Peyer's patch (tissue), 4 donors: Measurements from ENCODE around the gene NOS1AP. TPM values are rescaled to one million over a fixed set of nuclear protein-coding genes. Genes with fewer than 3 reads are reported as not detected.

Source experiments
- DNase-seq, 3 donors: peaks; one replicate each; pipeline ENCODE4 v3.0.0-alpha.2; 2017 to 2019
- H3K27ac ChIP-seq, 4 donors: fragments of 200-600 bp; sonication (generic); one replicate each; pipeline ENCODE4 v1.5.1; 2016 to 2019
- H3K27me3 ChIP-seq, 2 donors: fragments of 200-600 bp; sonication (generic); one replicate each; pipeline ENCODE4 v1.5.1; 2019
- H3K36me3 ChIP-seq, 3 donors: fragments of 200-600 bp; sonication (generic); one replicate each; pipeline ENCODE4 v1.5.1; 2016 to 2019
- H3K4me1 ChIP-seq, 4 donors: fragments of 200-600 bp; sonication (generic); one replicate each; pipeline ENCODE4 v1.5.1; 2016 to 2019
- H3K4me3 ChIP-seq, 4 donors: fragments of 200-600 bp; sonication (generic); 1 replicate in 3 of 4; 2 replicates in 1 of 4; pipeline ENCODE4 v1.5.1; 2016 to 2019; ENCODE audit warnings: mild to moderate bottlenecking in 1 of 4
- H3K9me3 ChIP-seq, 4 donors: fragments of 200-600 bp; sonication (generic); one replicate each; pipeline ENCODE4 v1.5.1; 2016 to 2019; ENCODE audit warnings: mild to moderate bottlenecking in 1 of 4
- POLR2A ChIP-seq, 2 donors: fragments of 450-650 bp; IDR thresholded peaks; one replicate each; pipeline ENCODE4 v1.5.1; 2017; ENCODE audit warnings: antibody characterized with exemption in 2 of 2, mild to moderate bottlenecking in 2 of 2, moderate library complexity in 2 of 2
- total RNA-seq, 4 donors: library from RNA; depleted of rRNA; stranded (reverse); fragments of >200 nt; gene quantifications; one replicate each; pipeline ENCODE4 v1.1.0, GENCODE V29; 2016
- TF ChIP-seq, protein P1 (sequence below), 6 experiments: fragments of 450-650 bp in 4 of 6; fragments of 200-600 bp in 2 of 6; sonication (generic) in 1 of 6; IDR thresholded peaks; one replicate each; pipeline ENCODE4 v1.5.1; 2017 to 2019; ENCODE audit warnings: antibody characterized with exemption in 6 of 6, mild to moderate bottlenecking in 3 of 6, moderate library complexity in 1 of 6

Gene NOS1AP
- total RNA-seq, 4 donors from 2014 or later, result 6.3 to 18.5 (median 11.9) TPM

DNA sequence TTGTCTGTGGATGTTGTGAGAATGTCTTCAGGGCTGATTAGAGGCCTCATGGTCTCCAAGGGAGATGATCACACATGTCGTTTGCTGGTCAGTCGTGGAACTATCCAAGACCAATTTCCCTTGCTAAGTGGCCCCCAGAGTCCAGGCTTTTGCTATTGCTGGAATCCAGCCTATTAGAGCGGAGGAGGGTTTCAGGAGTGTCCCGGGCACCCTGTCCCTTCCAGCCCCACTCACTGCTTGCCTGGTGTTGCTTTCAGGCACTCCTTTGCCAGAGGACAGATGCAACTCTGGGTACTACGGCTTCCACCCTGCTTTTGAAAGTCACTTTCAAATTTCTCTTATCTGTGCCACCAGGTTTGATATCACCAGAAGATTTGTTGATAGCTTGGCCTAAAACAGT, 149.1 kb downstream of the NOS1AP start:
- Histone ChIP-seq H3K27me3 (no peaks in the 10 kb centered on the region), H3K36me3 (no peaks in the 10 kb centered on the region), H3K27ac (no peak overlapping the region), H3K4me1 (peaks cover 0 to 13% (median 0%) of the 10 kb centered on the region in 4 donors), H3K4me3 (no peak overlapping the region), H3K9me3 (no peaks in the 10 kb centered on the region)
- TF ChIP-seq, protein P1, sequence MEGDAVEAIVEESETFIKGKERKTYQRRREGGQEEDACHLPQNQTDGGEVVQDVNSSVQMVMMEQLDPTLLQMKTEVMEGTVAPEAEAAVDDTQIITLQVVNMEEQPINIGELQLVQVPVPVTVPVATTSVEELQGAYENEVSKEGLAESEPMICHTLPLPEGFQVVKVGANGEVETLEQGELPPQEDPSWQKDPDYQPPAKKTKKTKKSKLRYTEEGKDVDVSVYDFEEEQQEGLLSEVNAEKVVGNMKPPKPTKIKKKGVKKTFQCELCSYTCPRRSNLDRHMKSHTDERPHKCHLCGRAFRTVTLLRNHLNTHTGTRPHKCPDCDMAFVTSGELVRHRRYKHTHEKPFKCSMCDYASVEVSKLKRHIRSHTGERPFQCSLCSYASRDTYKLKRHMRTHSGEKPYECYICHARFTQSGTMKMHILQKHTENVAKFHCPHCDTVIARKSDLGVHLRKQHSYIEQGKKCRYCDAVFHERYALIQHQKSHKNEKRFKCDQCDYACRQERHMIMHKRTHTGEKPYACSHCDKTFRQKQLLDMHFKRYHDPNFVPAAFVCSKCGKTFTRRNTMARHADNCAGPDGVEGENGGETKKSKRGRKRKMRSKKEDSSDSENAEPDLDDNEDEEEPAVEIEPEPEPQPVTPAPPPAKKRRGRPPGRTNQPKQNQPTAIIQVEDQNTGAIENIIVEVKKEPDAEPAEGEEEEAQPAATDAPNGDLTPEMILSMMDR (IDR thresholded peaks at IDR 0.05), result no peak
- no peak for TF ChIP-seq POLR2A (IDR thresholded peaks at IDR 0.05)
- DNase-seq, result no peak

DNA sequence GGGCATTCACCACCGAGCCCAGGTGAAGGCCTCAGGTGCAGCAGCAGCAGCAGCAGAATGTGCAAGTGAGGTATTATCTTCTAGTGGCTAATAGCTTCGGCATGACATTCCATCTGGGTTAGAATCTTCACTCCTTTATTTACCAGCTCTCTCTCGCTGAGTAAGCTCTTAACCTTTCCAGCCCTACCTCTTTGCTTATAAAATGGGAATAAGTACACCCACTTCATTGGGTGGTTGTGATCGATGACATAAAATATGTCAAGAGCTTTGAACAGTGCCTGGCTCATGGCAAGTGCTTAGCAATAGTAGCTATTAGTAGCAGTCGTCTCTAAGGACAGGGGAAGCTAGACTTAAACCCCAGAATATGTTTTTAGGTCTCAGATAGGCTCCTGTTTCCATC, 149.5 kb downstream of the NOS1AP start:
- TF ChIP-seq, protein P1 (IDR thresholded peaks at IDR 0.05), result no peak
- no peak for TF ChIP-seq POLR2A (IDR thresholded peaks at IDR 0.05)
- Histone ChIP-seq H3K27me3 (no peaks in the 10 kb centered on the region), H3K4me1 (peaks cover 0 to 11% (median 0%) of the 10 kb centered on the region in 4 donors), H3K27ac (no peak overlapping the region), H3K9me3 (no peaks in the 10 kb centered on the region), H3K4me3 (no peak overlapping the region), H3K36me3 (no peaks in the 10 kb centered on the region)
- DNase-seq, result no peak

DNA sequence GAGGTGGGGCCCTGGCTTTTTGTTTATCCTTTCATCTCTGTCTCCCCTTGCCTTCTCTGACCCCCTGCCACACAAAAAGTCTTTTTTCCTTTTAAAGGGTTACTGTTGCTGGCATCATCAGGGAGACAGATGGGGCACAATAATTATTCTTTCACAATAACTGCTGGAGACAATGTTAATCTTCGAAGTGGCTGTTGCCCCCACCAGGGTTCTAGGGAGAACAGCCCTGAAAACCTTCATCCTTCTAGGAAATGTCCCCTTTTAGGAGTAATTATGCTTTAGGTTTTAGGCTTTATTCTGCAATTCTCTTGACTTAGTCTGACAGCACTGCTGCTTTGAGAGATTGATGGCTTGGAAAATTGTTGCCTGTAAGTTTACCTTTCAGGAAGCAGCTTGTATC, 150.0 kb downstream of the NOS1AP start:
- Histone ChIP-seq H3K9me3 (no peaks in the 10 kb centered on the region), H3K36me3 (no peaks in the 10 kb centered on the region), H3K4me3 (no peak overlapping the region), H3K4me1 (peaks cover 0 to 11% (median 0%) of the 10 kb centered on the region in 4 donors), H3K27me3 (no peaks in the 10 kb centered on the region), H3K27ac (no peak overlapping the region)
- DNase-seq, result no peak
- no peak for TF ChIP-seq POLR2A (IDR thresholded peaks at IDR 0.05)
- TF ChIP-seq, protein P1 (IDR thresholded peaks at IDR 0.05), result no peak

DNA sequence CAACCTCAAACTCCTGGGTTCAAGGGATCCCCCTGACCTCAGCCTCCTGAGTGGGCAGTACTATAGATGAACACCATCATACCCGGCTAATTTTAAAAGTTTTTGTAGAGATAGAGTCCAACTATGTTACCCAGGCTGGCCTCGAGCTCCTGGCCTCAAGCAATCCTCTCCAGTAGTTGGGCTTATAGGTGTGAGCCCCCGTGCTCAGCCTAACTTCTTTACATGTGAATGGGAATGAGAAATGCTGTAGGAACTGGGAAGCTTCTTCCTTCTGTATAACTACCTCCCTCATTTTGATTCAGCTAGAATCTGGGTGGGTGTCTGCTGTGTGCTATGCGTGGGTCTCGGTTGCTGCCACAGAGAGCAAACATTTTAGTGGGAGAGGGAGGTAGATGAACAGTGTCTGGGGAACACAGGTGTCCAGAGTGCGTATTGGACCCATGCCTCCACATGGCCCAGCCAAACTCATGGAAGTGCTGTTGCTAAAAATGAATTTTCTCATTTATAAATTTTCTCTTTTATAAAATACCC, 150.6 kb downstream of the NOS1AP start:
- Histone ChIP-seq H3K9me3 (no peaks in the 10 kb centered on the region), H3K4me3 (no peak overlapping the region), H3K27ac (no peak overlapping the region), H3K4me1 (peaks cover 0 to 9% (median 0%) of the 10 kb centered on the region in 4 donors), H3K27me3 (no peaks in the 10 kb centered on the region), H3K36me3 (no peaks in the 10 kb centered on the region)
- DNase-seq, result no peak
- TF ChIP-seq, protein P1 (IDR thresholded peaks at IDR 0.05), result no peak
- no peak for TF ChIP-seq POLR2A (IDR thresholded peaks at IDR 0.05)

DNA sequence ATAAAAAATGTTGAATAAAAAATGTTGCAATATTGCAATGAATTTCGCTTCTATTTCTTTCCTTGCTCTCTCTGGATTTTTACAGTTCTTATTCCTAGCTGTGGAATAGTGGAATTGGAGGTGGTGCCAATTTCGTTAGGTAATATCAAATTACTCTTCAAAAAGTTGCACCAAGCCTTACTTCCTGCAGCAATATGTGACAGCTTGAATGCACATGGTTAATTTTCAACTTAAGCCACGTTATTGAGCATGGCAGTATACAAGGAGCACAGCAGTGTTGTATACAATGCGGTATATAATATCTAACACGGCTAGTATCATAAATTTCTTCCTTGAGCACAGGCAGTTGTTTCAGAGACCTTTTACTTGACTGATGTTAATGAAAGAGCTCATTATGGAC, 152.5 kb downstream of the NOS1AP start:
- no peak for DNase-seq
- Histone ChIP-seq H3K27ac (no peak overlapping the region), H3K4me1 (no peaks in the 10 kb centered on the region), H3K36me3 (no peaks in the 10 kb centered on the region), H3K4me3 (no peak overlapping the region), H3K9me3 (no peaks in the 10 kb centered on the region), H3K27me3 (no peaks in the 10 kb centered on the region)
- no peak for TF ChIP-seq POLR2A (IDR thresholded peaks at IDR 0.05)
- TF ChIP-seq, protein P1 (IDR thresholded peaks at IDR 0.05), result no peak

DNA sequence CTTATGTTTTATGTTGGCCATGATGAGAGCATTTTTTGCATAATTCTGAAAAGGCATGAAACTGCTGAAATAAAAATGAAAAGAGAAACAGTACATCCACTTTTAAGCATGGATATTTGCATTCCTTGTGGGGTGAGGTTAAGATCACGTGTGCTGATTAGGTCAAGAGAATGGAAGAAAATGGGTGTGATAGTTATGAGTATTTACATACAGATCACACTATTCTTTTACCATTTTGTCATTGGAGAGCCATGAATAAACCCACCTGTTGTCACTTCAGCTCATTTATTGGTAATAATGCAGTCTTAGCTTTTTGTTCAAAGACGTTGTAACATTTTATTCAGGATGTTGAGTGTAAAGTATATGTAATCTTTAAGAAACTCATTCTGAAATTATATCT, 153.2 kb downstream of the NOS1AP start:
- no peak for DNase-seq
- H3K4me1 ChIP-seq, result no peaks in the 10 kb centered on the region
- H3K9me3 ChIP-seq, result no peaks in the 10 kb centered on the region
- H3K36me3 ChIP-seq, result no peaks in the 10 kb centered on the region
- no peak overlapping the region for H3K4me3 ChIP-seq
- no peaks in the 10 kb centered on the region for H3K27me3 ChIP-seq
- no peak overlapping the region for H3K27ac ChIP-seq
- no peak for TF ChIP-seq POLR2A (IDR thresholded peaks at IDR 0.05)
- TF ChIP-seq, protein P1 (IDR thresholded peaks at IDR 0.05), result no peak
